ENCODE results near the gene ACSF3.

The ACSF3 gene

DNA sequence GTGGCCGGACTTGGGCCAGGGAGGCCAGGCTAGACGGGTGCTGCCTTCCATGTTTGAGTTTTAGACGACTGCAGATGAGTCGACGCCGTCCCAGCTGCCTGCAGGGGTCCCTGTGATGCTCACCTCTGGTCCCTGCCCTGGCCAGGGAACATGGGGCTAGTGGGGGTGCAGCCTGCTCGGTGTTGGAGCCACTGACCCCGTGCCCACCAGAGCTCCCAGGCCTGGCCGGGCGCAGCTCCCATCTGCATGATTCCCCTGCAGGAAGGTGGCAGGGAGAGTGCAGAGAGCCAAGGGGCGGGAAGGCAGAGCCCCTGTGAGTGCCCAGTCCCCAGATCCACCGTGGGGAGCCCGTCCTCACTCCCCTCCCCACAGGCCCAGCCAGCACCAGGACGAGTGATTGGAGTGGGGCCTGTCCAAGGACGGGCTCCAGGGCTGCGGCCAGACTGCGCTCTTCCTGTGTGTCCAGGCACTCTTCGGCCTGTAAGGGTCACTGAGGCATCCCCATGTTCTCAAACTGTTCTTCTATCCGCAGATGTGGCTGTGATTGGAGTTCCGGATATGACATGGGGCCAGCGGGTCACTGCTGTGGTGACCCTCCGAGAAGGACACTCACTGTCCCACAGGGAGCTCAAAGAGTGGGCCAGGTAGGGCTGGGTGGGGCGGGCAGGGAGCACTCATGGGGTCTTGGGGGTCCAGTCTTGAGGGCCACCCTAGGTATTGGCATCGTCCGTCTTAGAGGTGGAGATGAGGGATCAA, 51.9 kb downstream of the ACSF3 start:
- no peak for DNase-seq (ENCODE audit: low read depth)

DNA sequence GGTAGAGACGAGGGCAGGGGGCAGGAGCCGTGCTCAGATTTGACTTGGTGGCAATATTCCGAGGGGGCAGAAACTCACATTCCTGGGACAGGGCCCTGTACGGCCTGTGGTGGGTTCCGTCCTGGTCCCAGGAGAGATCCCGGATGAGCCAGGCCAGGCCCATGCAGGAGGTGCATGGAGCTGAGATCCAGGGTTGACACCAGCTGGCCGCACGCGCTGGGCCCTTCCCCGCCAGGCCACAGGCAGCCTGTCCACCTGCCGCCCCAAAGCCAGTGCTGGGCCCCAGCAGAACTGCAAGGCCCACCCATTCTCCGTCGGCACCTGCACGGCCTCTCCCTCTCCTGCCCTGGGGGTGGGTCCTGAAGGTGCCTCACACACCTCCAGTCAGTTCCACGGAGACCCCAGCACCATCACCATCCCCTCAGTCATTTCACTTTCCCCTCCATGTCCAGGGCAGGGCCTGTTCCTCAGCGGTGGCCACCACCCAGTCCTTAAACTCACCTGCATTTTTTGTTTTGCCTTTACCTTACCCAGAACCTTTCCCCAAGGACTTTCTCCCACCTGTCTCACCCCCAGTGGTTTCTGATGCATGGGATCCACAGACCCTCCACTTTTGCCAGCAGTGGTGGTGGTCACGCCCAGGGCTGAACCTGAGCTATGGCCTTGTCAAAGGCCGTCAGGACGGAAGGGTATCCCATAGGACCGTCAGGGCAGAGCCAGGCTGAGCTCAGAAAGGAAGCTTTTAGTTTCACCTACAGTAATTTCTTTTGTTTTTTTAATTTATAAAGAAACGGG, 52.8 kb downstream of the ACSF3 start:
- no peak for DNase-seq (ENCODE audit: low read depth)

DNA sequence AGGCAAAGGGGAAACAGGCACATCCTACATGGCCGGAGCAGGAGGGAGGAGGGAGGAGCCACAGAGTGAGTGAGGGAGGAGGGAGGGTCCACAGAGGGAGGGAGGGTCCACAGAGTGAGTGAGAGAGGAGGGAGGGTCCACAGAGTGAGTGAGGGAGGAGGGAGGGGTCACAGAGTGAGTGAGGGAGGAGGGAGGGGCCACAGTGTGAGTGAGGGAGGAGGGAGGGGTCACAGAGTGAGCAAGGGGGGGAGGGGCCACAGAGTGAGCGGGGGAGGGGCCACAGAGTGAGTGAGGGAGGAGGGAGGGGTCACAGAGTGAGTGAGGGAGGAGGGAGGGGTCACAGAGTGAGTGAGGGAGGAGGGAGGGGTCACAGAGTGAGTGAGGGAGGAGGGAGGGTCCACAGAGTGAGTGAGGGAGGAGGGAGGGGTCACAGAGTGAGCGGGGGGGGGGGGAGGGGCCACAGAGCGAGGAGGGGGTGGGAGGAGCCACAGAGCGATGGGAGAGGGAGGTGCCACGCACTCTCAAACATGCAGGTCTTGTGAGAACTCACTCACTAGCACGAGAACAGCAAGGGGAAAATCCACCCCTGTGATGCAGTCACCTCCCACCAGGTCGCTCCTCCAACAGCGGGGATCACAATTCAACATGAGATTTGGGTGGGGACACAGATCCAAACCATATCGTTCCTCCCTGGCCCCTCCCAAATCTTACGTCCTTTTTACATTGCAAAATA, 53.6 kb downstream of the ACSF3 start:
- no peak for DNase-seq (ENCODE audit: low read depth)

DNA sequence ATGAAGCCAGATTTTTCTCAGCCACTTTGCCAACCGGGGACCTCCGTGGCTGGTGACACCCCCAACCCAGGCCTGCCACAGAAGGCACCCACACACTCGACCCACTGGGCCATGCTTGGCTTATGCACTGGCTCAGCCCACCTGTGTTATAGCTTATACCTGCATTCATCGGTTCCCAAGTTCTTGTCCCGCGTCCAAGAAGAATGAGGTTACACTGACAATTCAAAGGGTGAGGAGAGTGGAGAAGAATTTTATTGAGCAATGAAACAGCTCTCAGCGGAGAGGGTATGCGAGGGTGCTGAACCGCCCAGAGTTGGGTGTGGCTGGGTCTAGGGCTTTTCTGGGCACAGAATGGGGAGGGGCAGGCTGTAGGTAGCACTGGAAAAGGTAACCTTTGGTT, 55.7 kb downstream of the ACSF3 start:
- DNase-seq (ENCODE audit: low read depth): no peak

DNA sequence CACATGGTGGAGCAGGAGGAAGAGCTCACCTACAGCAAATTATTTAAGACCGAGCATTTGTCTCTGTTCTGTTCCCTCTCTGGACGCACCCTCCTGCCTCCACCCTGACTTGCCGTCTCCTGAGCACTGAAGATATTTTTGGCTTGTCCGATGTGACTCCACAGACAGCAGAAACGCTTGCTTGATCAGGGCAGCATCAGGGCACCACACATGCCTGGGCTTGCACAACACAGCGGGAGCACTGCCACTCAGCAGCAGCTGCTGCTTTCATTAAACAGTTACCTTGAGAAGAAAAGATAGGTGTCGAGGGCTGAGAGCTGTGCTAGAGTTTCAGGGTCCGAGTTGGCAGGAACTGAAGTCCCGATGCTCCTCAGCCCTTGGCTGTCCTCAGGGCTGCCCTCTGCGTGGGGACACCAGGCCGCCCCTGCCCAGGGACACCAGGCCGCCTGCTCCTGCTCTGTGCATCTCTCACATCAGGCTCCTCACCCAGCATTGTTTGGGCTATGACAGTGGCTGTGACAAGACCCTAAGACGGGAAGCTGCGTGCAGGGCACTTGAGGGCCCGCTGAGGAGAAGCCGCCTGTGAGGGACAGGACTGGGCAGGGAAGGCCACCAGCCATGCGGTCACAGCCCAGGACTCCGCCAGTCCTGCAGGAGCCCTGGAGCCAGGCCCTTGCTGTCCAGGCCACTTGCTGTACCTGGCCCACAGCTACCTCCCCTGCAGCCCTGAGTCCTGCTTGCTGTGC, 56.6 kb downstream of the ACSF3 start:
- DNase-seq (ENCODE audit: low read depth): no peak

DNA sequence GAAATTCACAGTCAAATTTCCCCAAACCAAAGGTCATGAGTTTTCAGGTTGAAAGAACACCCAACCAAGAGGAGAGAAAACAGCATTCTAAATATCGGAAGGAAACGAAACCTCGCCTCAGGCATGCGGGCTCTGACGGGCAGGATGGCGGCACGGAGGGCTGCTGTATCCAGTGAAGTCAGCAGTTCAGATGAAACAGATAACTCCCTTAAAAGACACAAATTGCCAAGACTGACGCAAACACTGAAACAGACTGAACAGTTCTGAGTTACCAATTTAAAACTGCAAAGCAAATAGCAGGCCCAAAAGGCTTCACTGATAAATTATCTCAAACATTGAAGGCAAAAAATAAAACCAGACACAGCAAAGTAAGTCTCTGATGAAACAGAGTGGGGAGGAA, 57.3 kb downstream of the ACSF3 start:
- DNase-seq (ENCODE audit: low read depth): no peak

DNA sequence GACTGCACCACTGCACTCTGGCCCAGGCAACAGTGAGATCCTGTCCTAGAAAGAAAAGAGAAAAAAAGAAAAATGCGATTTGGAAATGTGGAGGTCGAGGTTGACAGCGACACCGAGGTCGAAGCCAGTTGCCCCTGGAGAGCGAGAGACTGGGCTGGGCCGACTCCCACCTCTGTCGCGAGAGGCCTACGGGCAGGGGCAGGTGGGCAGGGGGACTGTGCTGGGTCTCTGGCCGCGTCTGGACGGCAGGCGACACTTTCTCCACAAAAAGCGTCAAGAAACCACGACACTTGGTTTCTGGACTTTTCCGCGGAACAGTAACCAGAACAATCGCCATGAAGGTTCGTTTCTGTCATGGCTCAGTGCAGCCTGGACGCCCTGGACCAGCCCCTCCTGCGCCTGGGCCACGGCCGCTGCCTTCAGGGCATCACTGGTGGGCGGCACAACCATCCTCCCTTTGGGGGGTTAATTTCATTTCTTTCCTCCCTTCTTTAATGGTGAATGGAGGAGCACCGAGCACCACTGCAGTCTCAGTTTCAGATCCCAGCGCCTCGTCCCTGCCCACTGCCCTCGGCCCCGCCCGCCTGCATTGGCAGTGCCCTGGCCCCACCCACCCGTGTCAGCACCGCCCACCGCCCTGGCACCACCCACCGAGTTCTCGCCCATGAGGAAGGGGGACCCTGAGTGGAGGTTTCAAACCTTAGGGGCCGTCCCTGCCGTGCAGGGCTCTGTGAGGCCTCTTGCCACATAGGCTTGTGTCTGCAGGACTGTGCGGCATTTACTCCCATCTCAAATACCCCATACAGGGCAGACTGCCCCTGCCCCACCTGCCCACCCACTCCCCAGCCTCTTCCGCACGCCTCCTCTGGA, 59.4 kb downstream of the ACSF3 start:
- no peak for DNase-seq (ENCODE audit: low read depth)

DNA sequence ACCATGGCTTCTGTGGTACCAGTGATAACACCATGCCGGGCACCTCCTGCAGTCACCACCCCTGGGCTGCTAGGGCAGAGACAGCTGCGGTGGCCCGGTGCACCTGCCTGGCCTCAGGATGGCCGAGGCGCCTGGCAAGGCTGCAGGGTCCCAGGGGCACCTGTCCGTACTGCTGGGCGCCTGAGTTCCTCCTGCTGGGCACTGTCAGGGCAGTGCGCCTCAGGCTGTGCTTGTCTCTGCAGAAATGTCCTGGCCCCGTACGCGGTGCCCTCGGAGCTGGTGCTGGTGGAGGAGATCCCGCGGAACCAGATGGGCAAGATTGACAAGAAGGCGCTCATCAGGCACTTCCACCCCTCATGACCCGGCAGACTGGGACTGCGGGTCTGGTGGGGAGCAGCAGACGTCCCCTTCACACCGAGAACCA, 60.2 kb downstream of the ACSF3 start:
- no peak for DNase-seq (ENCODE audit: low read depth)

DNA sequence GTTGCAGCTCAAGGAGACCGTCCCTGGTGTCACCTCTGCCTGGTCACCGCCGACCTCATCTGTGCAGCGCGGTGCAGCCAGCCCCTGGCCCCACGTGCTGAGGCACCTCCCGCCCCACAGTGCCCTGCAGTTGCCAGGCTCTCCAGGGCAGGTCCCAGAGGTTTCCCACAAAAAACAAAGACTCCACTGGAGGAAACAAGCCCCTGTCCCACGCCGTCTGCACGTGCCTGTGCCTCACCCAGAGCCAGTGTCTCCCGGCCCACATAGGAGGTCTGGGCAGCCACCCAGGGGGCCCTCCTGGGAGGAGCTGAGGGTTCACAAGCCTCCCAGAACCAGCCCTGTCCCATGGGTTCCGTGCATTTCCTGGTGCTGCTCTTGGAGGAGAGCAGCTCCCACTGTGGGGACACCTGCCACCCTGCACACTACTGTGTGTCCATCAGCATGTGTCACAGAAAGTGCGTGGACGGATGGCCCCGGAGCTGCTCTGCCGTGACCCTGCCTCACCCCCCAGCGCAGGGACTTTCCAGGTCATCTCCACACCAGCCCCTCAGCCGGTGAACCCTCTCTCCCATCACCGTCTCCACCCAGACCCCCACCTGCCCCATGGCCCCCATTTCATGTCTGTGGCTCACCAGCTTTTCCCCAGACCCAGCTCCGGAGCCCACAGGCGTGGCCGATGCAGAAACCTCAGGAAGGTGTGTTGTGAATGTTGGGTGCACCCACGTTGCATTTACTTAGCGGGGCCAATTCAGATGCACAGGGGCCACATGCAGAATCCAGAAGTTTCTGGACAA, 60.9 kb downstream of the ACSF3 start:
- DNase-seq (ENCODE audit: low read depth): no peak

DNA sequence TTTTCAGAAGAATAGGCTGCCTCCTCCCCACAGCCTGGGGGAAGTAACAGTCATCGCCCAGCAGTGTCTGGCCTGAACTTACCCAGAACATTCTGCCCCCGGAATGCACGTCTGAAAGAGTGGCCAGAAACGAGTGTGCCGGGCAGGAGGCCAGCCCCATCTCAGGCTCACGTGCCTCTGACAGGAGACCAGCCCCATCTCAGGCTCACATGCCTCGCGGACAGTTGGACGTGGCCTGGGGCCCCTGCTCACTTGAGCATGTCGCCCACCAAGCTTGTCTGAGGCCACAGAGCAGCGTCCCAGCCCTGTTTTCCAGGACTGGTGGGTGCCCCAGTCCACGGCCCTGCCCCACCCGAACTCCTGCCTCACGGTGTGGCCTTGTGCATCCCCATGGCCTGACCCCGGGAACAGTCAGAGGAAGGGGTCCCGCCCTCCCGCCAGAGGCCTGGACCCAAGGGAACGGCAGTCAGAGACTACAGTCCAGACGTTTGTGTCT, 61.6 kb downstream of the ACSF3 start:
- no peak for DNase-seq (ENCODE audit: low read depth)

DNA sequence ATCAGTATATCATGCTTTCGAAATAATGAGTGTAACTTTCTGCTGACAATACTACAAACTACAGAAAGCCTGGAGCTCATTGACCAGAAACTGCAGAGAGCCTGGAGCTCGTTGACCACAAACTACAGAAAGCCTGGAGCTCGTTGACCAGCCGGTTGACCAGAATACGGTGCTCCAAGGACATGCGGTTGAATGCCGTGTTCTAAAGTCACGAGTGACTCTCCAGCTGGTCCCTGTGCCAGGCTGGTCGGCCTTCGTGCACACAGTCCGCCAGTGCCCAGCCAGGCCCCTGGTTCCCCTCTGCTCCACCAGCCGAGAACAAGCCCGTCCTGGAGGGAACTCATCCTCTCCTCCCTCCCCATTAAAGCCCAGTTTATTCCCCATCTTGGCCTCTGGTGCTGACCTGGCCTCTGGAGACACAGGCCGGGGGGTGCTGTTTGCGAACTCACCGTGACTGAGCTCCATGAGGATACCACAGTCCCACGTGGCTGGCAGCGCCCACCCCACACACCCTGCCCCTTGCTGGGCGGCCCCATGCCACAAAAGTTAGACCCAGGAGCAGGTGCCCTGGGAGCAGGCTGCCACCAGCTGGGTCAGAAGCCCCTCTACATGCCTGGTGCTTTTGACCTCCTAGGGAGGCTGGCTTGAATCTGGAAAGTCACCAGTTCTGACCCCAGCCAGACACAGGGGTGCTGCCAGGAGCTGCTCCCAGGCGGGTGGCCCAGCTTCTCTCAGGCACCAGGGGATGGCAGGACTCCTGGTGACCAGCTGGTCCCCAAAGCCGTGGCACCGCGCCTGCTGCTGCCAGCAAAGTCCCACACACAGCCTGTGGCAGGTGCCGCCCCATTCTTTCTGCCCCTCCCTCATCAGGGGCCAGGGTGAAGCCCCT, 62.4 kb downstream of the ACSF3 start:
- no peak for DNase-seq (ENCODE audit: low read depth)

DNA sequence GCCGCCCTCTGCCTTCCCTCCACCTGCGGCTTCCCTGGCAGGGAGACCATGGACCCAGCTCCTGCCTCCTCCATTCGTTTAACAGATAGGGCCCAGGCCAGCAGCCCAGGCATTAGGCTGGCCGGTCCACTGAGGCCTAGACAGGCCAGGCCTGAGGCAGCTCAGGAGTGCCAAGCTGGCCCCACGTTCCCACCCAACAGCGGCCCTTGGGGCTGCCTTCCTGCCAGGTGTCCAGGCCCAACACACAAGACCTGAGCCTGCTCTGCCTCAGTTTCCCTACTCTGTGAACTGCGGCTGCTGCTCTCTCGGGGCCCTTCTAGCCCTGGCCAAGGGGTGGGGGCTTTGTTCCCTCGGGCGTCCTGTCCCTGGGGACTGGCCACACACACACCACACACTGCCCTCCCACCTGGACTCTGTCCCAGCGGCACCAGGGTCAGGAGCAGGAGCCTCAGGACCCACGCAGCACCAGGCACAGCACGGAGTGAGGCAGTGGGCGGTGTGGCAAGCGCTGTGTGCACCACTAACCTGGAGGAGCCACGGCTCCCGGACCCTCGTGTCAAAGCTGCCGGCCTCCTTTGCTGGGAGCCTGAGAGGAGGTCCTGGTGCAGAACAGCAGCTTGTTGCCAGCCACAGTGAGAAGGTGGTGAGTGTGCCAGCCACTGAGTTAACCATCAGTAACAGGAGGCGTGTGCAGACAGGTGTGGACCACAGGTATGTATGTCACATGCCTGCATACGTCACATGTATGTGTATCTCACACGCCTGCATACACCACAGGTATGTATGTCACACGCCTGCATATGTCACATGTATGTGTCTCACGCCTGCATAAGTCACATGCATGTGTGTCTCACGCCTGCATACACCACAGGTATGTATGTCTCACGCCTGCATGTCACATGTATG, 63.3 kb downstream of the ACSF3 start:
- no peak for DNase-seq (ENCODE audit: low read depth)

DNA sequence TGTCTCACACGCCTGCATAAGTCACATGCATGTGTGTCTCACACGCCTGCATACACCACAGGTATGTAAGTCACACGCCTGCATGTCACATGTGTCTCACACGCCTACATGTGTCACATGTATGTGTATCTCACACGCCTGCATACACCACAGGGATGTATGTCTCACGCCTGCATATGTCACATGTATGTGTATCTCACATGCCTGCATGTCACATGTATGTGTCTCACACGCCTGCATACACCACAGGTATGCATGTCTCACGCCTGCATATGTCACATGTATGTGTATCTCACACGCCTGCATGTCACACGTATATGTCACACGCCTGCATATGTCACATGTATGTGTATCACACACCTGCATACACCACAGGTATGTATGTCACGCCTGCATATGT, 64.1 kb downstream of the ACSF3 start:
- DNase-seq (ENCODE audit: low read depth): no peak

DNA sequence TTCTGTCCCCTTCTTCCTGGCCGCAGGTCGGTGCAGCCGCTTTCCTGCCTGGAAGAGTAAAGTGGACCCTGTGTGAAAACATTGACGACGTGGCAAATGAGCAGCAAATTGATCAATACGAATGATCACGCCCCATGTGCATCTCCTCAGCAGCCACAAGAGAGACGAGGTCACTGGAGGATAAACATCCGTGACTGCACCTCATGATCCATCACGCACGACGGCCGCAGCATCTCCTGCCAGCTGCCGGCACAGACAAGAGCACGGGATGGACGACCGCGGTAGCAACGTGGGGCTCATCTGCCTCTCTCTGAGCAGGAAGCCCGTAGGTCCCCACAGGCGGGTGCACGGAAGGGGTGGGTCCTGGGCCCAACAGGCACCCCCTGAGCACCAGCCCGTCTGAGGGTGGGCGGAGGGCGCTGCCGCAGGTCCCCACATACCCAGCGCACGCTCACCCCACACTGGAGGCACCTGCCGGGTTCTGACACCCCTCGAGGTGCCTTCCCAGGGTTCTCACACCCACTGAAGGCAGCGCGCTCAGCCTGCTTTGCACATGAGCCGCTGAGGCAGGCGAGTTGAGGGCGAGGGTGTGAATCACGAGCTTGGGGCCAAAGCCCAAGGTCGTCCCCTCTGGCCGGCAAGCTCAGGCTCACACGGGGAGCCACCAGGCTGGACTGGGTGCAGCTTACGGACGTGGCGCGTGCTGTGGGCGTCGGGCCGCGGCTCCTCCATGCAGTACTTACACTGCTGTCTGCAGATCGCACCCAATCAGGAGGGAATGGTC, 65.6 kb downstream of the ACSF3 start:
- DNase-seq (ENCODE audit: low read depth): no peak

DNA sequence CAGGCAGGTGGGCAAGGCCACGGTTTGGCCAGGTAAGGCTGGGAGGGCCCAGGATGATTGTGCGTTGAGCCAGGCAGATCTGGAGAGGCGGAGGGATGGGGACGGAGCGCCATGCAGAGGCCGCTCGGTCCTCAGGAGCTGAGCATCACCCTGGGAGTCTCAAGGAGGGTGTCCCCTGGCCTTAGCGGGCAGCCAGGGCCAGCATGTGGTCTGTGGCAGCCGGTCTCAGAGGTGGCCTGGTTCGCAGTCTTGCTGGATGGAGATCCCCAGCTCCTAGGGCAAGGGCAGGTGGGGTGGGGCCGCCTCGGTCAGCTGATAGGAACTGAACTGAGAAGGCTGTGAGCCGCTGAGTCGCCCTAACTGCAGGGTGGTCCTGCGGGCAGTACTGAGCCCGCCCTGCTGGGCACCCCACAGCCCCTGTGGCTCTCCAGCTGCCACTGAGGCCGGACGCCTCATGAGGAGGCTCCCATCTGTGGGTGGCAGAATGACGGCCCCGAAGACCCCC, 66.2 kb downstream of the ACSF3 start:
- no peak for DNase-seq (ENCODE audit: low read depth)

DNA sequence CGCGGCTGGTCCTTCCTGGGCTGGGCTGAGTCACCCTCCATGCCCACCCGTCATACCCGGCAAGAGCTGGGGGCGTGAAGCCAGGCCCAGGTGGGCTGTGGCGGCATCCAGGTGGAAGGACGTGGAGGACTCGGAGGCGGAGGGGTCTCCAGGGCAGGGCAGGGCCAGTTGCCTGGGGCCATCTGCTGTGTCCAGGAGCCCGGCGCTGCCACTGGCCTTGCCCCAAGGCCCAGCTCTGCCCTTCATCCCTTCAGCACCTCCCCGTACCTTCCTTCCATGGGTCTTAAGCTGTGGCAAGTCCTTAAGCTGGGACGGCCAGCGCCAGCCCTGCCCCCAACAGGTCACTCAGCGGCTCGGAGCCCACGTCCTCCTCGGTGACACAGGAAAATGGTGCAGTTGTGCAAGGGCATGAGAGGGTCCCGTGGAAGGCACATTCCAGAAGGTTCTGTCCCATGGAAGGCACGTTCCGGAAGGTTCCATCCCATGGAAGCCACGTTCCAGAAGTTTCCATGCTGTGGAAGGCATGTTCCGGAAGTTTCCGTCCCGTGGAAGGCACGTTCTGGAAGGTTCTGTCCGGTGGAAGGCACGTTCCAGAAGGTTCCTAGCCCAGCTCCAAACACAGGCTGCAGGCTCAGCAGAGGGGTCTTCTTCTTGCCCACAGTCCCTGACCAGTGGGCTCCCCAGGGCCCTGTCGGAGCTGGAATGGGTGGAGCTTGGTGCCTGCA, 67.5 kb downstream of the ACSF3 start:
- no peak for DNase-seq (ENCODE audit: low read depth)
